ENCODE results near the gene KRTAP12-1.

KRTAP12-1 gene

GRCh38 chr21:44710756-44711326 is 28.9 kb upstream of the KRTAP12-1 start:
- DNase-seq: no peak

GRCh38 chr21:44710294-44710665 is 28.3 kb upstream of the KRTAP12-1 start:
- DNase-seq: no peak

DNA sequence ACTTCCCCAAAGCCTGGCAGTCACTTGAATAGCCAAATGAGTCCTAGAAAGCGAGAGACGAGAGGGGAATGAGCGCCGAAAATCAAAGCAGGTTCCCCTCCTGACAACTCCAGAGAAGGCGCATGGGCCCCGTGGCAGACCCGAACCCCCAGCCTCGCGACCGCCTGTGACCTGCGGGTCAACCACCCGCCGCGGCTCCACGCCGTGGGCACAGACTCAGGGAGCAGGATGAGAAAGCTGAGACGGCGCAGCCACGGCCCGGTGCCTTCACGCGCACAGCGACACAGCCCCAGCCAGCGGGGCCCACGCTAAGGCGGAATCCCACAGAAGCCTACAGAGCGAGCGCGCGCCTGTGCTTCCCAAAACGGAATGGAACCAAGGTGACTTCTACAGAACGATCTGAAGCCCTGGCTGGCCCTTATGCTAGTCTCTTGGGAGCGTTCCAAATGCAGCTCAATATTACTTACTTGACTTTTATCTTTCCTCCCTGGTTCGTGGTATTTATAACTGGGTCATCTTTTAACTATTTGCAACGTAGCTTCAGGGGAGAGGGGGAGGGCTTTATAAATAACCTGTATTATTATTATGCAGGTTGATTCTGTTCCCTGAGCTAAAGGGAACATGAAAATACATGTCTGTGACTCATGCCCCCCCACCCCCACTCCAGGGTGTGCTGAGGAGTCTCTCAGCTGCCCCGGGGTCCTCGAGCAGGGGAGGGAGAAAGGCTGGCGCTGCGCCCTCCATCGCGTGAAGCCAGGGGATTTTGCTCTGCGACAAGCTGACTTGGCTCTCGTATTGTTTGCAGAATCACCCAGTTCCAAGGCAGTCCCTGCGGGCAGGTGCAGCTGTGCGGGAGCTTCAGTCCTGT is 27.7 kb upstream of the KRTAP12-1 start:
- DNase-seq: no peak

- DNase-seq: peak; percentile 40
Observed at GRCh38 chr21:44708866-44709425, 27.0 kb upstream of the KRTAP12-1 start.

DNA sequence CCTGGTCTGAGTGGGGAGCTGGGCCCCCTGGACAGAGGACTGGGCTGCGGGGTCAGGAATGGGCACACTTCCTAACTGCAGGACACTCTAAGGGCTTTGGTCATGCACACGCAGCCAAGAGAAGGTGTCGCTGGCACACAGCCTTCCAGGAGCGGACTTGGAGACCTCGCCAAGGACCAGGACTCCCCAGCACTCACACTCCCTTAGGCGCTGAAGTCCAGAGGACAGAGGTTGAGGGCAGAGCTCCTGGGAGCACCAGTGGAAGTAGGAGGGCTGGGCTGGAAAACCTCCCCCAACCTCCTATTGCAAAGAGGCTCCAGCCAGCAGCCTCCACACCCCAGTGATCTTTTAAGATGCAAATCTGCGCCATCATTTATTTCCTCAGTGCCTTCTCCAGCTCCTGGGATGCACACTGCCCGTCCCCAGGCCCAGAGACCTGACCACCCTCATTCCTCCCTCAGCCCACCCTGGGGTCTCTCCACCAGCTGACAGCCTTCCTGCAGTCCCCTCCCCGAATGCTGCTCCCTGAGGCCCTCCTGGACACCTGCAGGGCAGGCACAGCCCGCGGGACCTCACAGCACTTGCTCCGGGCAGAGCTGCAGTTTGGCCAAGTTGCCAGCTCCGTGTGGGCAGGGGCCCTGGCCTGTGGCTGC is 26.4 kb upstream of the KRTAP12-1 start:
- no peak for DNase-seq

- DNase-seq: no peak
Observed at GRCh38 chr21:44706706-44707581, 25.0 kb upstream of the KRTAP12-1 start.

DNA sequence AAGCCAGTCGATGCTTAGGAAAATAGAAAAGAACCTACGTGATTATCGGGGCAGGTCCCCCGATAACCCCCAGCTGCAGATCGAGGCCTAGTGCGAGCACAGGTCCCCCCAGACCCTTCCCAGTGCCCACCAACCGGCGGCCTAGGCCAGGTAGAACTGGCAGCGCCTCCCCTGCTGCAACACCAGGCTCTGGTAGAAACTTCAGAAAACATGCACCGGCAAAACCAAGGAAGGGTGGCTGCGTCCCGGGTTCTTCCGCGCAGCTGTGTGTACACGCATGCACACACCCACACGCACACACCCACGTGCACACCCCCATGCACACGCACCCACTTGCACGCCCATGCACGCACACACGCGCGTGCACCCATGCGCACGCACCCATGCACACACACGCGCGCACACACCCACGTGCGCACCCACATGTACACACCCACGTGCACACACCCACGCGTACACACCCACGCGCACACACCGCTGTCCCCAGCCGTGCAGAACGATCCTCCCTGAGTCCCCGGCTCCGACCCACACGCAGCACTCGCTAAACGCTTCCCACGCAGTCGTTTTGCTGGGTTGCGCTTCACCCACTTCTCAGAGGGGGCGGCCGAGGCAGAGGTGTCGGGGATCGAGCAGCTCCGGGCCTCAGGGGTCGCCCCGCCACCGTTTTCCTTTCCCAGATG is 24.2 kb upstream of the KRTAP12-1 start:
- no peak for DNase-seq

- no peak for DNase-seq
Observed at GRCh38 chr21:44704636-44705001, 22.7 kb upstream of the KRTAP12-1 start.

- DNase-seq: no peak
Observed at GRCh38 chr21:44703731-44704635, 22.0 kb upstream of the KRTAP12-1 start.

GRCh38 chr21:44702973-44703730 is 21.2 kb upstream of the KRTAP12-1 start:
- DNase-seq: no peak

DNA sequence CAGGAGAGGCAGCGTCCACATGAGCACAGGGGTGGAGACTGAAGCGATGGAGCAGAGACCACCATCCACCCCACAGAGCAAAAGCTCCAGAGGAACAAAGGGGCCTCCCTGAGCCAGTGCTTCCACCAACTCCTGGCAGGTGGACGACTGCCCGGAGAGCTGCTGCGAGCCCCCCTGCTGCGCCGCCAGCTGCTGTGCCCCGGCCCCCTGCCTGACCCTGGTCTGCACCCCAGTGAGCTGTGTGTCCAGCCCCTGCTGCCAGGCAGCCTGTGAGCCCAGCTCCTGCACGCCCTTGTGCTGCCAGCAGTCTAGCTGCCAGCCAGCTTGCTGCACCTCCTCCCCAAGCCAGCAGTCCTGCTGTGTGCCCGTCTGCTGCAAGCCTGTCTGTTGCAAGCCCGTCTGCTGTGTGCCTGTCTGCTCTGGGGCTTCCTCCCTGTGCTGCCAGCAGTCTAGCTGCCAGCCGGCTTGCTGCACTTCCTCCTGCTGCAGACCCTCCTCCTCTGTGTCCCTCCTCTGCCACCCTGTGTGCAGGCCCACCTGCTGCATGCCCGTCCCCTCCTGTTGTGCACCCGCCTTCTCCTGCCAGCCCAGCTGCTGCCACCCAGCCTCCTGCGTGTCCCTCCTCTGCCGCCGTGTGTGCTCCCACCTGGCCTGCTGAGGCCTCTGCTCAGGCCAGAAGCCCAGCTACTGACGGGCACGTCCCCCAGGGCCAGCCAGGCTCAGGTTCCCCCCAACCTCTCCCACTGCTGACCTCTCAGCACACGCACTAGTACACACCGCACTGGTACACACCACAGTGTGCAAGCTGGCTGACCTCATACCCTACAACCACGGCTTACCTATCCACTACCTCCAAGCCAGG is 20.4 kb upstream of the KRTAP12-1 start:
- DNase-seq: no peak

DNA sequence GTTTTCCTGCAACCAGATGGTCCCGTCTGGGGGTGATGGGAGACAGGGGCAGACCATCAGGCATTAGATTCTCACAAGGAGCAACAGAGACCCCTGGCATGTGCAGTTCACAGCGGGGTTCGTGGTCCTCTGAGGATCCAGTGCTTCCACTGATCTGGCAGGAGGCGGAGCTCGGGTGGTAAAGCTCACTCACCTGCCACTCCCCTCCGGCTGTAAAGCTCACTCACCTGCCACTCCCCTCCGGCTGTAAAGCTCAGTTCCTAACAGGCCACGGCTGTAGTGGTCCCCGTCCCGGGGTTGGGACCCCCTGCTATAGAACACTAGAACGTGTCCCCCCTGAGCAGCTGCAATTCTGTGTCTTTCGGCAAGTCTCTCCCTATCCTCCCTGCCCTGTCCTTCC is 19.6 kb upstream of the KRTAP12-1 start:
- no peak for DNase-seq

GRCh38 chr21:44701023-44701400 is 19.0 kb upstream of the KRTAP12-1 start:
- DNase-seq: no peak

GRCh38 chr21:44700101-44701022 is 18.4 kb upstream of the KRTAP12-1 start:
- no peak for DNase-seq

DNA sequence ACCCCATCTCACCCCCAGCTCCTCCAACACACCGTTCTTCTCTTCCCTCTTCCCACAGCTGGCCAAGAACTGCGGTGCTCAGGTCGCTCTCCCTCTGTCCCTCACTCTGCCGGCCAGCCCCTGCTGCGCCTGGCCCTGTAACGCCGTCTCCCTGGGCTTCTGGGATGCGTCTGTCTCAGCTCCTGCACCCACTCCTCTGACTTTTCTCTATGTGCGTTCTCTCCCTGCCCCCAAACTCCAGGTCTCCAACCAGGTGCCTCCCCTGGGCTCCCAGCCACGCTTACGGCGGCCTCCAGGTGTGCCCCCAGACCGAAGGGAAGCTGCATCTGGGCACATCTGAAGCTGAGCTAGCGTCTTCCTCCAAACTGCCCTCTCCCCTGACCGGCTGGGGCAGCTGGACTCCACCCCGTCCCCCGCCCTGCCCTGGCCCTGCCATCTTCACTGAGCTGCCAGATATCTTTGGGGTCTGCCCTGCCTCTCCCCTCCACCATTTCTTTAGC is 17.6 kb upstream of the KRTAP12-1 start:
- no peak for DNase-seq

DNA sequence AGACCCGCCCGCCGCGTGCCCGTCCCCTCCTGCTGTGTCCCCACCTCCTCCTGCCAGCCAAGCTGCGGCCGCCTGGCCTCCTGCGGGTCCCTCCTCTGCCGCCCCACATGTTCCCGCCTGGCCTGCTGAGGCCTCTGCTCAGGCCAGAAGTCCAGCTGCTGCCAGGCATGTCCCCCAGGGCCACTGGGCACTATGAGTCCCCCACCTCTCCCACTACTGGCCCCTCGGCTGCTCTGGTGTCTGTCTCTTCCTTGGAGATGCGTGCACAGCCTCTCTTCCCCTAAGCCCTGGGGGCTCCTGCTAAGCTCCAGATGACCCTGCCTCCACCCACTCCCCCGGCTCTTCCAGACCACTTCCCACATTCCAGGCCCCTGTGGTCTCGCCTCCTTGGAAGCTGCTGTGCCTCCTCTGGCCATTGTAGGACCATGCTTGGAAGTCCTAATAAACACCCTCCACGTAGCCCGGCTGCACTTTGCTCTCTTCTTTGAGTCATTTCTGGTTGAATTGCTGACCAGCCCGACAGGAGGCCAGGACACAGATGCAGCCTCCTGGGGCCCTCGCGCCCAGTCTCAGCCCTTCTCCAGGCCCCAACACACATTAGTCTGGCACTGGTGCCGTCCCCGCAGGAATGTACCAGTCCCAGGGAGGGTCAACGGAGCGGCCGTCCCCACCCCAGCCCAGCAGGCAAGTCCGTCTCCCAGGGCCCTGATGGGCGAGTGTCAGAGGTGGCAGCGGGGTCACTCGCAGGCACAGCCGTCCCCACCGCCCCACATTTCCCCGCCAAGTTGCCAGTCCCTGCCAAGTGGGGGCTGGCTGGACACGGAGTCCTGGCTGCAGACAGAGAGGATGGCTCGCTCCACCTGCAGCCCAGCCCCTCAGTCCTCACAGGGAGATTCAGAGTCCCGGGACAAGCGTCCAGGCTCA is 16.1 kb upstream of the KRTAP12-1 start:
- DNase-seq: no peak

Measured in suppressor macrophage treated with lipopolysaccharide for 4 hours (primary cell).